ENCODE results near the gene IFNA14. TPM values are rescaled to one million over a fixed set of nuclear protein-coding genes. Genes with fewer than 3 reads are reported as not detected.

The IFNA14 gene
- total and polyA plus RNA-seq, 10 donors: not detected

DNA sequence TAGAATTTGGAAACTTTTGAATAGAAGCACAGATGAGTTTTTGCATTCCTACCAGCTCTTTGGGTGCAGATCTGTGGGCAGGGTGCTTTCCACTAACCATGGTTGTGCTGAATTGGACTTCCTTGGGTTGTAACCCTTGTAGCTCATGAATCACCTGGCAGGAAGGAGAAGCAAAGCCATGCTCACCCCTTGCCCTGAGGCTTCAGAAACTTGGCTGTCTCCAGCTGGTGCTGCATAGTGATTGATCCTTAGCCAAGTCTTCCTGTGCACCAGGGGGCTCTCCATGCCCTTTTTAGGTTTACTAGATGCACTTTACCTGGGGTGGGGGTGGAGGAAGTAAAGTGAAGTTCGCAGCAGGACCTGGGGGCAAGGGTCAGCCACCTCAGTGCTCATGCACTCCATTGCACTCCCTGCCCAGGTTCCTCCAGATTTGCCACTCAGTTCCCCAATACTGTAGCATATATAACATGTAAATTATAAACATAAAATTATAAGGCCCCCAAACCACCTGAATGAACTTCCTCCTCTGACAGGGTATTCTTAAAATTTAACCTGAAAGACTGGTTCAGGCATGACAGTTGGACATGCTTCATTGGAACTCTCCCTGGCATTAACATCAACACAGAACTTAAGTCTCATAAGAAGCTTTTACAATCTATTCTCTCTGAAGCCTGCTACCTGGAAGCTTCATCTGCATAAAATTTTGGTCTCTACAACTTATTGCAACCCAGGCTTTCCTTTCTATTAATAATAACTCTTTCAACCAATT, 25.8 kb upstream of the IFNA14 start:
- Histone ChIP-seq H3K27me3 (replicated peaks in 1 of 7) (peaks cover 0 to 6% (median 0%) of the 10 kb centered on the region in 7 donors), H3K27ac (no peak overlapping the region), H3K36me3 (no peaks in the 10 kb centered on the region), H3K4me1 (peaks cover 0 to 12% (median 10%) of the 10 kb centered on the region in 6 donors), H3K4me3 (no peak overlapping the region), H3K9me3 (peaks cover 0 to 2% (median 0%) of the 10 kb centered on the region in 8 donors)
- WGBS, 5 donors: 40 to 60% (median 55%) methylated on average over 1 of the region's 1 CpG
- TF ChIP-seq POLR2AphosphoS5 (IDR thresholded peaks at IDR 0.05) (no peak), POLR2A (IDR thresholded peaks at IDR 0.05) (no peak)
- TF ChIP-seq, protein P1, sequence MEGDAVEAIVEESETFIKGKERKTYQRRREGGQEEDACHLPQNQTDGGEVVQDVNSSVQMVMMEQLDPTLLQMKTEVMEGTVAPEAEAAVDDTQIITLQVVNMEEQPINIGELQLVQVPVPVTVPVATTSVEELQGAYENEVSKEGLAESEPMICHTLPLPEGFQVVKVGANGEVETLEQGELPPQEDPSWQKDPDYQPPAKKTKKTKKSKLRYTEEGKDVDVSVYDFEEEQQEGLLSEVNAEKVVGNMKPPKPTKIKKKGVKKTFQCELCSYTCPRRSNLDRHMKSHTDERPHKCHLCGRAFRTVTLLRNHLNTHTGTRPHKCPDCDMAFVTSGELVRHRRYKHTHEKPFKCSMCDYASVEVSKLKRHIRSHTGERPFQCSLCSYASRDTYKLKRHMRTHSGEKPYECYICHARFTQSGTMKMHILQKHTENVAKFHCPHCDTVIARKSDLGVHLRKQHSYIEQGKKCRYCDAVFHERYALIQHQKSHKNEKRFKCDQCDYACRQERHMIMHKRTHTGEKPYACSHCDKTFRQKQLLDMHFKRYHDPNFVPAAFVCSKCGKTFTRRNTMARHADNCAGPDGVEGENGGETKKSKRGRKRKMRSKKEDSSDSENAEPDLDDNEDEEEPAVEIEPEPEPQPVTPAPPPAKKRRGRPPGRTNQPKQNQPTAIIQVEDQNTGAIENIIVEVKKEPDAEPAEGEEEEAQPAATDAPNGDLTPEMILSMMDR (IDR thresholded peaks at IDR 0.05 in 8 of 11, conservative IDR thresholded peaks at IDR 0.05 in 3 of 11): no peak
- intact Hi-C loops (cut with DNase I; ENCODE audit: low total_unique reads): no loop called here
- no peak for DNase-seq

DNA sequence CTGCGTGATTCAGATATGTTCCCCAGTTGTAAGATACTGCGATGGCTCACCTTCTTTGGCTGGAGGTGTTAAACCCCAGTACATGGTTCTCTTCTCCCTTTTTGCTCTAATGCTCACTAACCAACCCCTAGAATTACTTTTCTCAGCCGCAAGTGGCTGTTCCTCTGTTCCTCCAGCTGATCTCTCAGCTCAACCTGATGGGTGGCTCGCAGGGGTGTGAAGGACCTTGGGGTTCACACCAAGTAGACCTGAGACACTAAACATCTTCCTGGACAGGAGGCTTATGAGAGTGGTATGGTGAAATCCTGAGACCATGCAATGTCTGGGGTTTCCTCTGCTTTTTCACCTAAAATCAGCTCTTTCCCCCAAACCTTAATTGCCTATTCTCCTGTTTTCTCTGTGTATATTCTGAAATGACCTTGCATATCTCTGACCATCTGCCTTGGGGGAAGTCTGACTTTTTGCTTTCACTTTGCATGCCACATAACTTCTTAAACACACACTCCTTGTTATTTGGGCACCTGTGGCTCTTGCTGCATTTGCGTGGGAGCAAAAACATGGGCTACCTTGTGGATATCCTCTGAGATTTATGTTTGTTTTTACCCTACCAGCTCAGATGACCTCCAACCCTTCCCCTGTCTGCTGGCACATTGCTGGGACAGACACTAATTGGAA, 15.9 kb upstream of the IFNA14 start:
- no peak for DNase-seq
- 57 to 63% (median 60%) methylated on average over 5 of the region's 5 CpGs for WGBS, 5 donors

DNA sequence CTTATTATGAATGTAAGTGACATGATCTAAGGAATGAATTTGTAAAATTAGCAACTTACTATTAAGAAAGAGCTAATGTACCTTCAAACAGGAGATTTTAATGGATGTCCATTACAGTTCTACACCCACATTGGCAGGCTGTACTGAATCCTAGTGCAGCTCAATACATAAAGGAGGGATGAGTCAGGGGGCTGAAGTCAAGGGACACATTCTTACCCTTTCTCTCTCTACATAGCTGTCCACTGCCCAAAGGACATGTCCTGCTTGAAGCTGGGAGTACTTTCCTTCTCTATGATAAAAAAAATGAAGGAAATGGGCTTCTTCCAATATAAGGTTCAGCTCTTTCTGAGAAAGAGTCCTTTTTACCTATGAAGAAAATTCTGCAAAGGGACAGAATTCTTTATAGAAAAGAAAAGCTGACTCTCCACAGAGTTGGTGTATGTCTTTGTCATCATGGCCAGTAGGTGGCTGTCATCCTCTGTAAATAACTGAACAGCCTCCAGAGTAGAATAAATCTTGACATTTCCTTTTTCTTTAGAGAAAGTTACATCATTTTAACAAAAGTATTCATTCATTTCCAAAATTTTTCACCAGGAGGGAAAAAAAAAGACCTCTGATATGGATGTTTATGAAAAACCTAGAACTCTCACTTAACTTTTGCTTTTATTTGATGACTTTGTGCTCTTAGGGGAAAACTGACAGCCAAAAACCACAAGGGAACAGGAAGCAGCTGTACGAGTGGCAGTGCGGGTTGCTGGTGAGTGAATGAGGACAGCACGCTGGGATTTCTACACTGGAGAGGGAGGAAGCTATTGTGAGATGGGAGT, 13.1 kb upstream of the IFNA14 start:
- no peaks in the 10 kb centered on the region for H3K9me3 ChIP-seq
- intact Hi-C loops (cut with DNase I; ENCODE audit: low total_unique reads): no loop called here
- peak overlapping the region in 2 of 8 donors; percentile 19 to 39 for H3K27ac ChIP-seq
- WGBS, 5 donors: 0 to 2% (median 0%) methylated on average over 3 of the region's 3 CpGs
- H3K4me1 ChIP-seq: peaks cover 5 to 33% (median 12%) of the 10 kb centered on the region in 6 donors
- TF ChIP-seq, protein P1 (IDR thresholded peaks at IDR 0.05 in 8 of 11, conservative IDR thresholded peaks at IDR 0.05 in 3 of 11): peak in 8 of 11 experiments; percentile 35 to 64 (median 49)
- TF ChIP-seq POLR2A (IDR thresholded peaks at IDR 0.05): no peak
- peaks cover 0 to 18% (median 0%) of the 10 kb centered on the region in 7 donors for H3K27me3 ChIP-seq (replicated peaks in 1 of 7)
- DNase-seq: peak; percentile 67
- no peak overlapping the region for H3K4me3 ChIP-seq
- no peaks in the 10 kb centered on the region for H3K36me3 ChIP-seq

More for the DNA sequence above, 15.9 kb upstream of the IFNA14 start:
- Histone ChIP-seq H3K4me3 (no peak overlapping the region), H3K4me1 (peaks cover 5 to 33% (median 12%) of the 10 kb centered on the region in 6 donors), H3K27ac (no peak overlapping the region), H3K27me3 (replicated peaks in 1 of 7) (peaks cover 0 to 8% (median 0%) of the 10 kb centered on the region in 7 donors), H3K9me3 (no peaks in the 10 kb centered on the region), H3K36me3 (no peaks in the 10 kb centered on the region)
- intact Hi-C loops (cut with DNase I; ENCODE audit: low total_unique reads): no loop called here
- TF ChIP-seq, protein P1 (IDR thresholded peaks at IDR 0.05 in 8 of 11, conservative IDR thresholded peaks at IDR 0.05 in 3 of 11): no peak
- no peak for TF ChIP-seq POLR2AphosphoS5 (IDR thresholded peaks at IDR 0.05)
- TF ChIP-seq POLR2A (IDR thresholded peaks at IDR 0.05): no peak

Measured in spleen (tissue), 11 donors.